Measurements from ENCODE around the gene CASKIN2.
A peak's percentile ranks its signal among the peaks of the same experiment; 100 is the strongest.

Gene CASKIN2

DNA sequence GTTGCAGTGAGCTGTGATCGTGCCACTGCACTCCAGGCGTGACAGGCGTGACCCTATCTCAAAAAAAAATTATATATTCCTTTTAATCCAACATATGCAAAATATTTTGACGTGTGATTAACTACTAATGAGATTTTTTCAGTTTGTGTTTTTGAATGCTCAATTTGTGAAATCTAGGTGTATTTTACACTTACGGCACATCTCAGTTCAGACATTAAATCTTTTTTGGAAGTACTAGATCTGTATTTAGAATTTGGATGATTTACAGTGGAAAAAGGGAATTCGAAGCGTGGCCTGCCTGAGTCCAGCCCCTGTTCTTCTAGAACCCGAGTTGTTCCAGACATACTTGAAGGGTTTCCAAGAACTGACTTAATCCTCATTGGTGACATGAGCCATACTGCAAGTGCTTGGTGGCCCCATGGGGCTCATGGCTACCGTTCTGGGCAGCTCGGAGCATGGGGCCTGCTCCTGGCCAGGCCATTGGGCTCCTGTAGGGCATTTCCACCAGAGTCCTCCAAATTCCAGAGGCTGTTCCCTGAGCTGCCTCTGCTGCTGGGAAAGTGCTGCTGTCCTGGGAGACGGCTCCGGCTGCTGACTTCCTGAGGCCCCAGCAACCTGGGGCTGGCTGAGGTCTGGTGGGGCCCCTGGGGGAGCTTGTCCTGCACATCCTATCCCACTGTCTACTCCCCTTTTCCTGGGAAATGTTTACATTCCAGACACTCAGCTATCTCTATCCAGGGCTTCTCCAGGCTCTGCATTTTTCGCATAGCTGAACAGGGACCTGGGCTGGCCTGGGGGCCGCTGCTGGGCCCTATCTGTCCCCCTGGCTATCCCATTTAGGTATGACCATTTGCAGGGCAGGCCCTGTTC is 37.3 kb upstream of the CASKIN2 start:
- no peak overlapping the region for H3K27ac Mint-ChIP-seq
- no peak for ATAC-seq

GRCh38 chr17:75551266-75551665 is 35.9 kb upstream of the CASKIN2 start:
- Mint-ChIP-seq H3K4me3 (no peak overlapping the region), H3K36me3 (no peaks in the 10 kb centered on the region), H3K4me1 (no peaks in the 10 kb centered on the region), H3K9me3 (no peaks in the 10 kb centered on the region), H3K27me3 (no peaks in the 10 kb centered on the region), H3K27ac (no peak overlapping the region)
- no peak for ATAC-seq

More for the DNA sequence above, 37.3 kb upstream of the CASKIN2 start:
- Mint-ChIP-seq H3K9me3 (no peaks in the 10 kb centered on the region), H3K4me1 (no peaks in the 10 kb centered on the region), H3K27me3 (no peaks in the 10 kb centered on the region), H3K4me3 (no peak overlapping the region), H3K36me3 (no peaks in the 10 kb centered on the region)

DNA sequence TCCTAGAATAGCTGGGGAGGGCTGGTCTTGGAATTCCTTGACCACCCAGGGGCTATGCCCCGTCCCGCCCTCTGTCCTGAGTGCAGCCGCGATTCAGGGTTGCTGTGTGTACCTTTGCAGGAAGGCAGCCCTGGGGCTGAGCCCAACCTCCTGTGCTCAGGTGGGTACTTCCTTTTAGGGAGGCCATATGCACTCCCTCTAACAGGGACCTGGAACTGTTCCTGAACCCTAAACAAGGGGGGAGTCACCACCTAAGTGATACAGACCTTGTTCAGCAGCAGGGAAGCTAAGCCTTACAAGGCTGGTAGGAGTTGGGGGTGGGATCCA is 34.8 kb upstream of the CASKIN2 start:
- Mint-ChIP-seq H3K27me3 (no peaks in the 10 kb centered on the region), H3K36me3 (no peaks in the 10 kb centered on the region), H3K9me3 (no peaks in the 10 kb centered on the region), H3K4me1 (no peaks in the 10 kb centered on the region), H3K4me3 (no peak overlapping the region), H3K27ac (no peak overlapping the region)
- no peak for ATAC-seq

GRCh38 chr17:75549246-75550138 is 34.2 kb upstream of the CASKIN2 start:
- no peaks in the 10 kb centered on the region for H3K9me3 Mint-ChIP-seq
- ATAC-seq: peak; percentile 16

GRCh38 chr17:75548813-75549212 is 33.5 kb upstream of the CASKIN2 start:
- Mint-ChIP-seq H3K27ac (no peak overlapping the region), H3K36me3 (no peaks in the 10 kb centered on the region), H3K27me3 (no peaks in the 10 kb centered on the region), H3K4me1 (no peaks in the 10 kb centered on the region), H3K4me3 (no peak overlapping the region), H3K9me3 (no peaks in the 10 kb centered on the region)
- ATAC-seq: no peak

More at GRCh38 chr17:75549246-75550138, 34.2 kb upstream of the CASKIN2 start:
- H3K36me3 Mint-ChIP-seq: no peaks in the 10 kb centered on the region
- no peak overlapping the region for H3K4me3 Mint-ChIP-seq
- H3K4me1 Mint-ChIP-seq: no peaks in the 10 kb centered on the region
- H3K27me3 Mint-ChIP-seq: no peaks in the 10 kb centered on the region
- no peak overlapping the region for H3K27ac Mint-ChIP-seq

DNA sequence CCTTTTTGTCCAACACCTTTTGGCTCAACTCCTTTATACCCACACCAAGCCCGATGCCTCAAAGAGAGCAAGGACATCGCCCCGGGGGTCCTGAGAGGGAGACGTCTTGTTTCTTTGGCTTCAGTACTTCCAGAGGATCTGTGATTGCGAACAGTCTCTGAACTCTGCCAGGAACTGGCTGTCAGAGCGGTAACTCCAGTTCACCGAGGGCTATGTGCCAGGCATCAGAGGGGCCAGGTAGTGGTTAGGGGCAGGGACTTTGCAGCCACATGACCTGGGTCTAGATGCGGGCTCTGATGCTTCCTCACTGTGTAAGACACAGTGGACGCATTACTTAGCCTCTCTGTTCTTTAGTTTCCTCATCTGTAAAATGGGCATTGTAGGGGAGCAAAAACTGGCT is 31.8 kb upstream of the CASKIN2 start:
- H3K27ac Mint-ChIP-seq: no peak overlapping the region
- no peak for ATAC-seq
- H3K4me3 Mint-ChIP-seq: no peak overlapping the region
- no peaks in the 10 kb centered on the region for H3K36me3 Mint-ChIP-seq
- no peaks in the 10 kb centered on the region for H3K27me3 Mint-ChIP-seq
- no peaks in the 10 kb centered on the region for H3K9me3 Mint-ChIP-seq
- H3K4me1 Mint-ChIP-seq: no peaks in the 10 kb centered on the region

DNA sequence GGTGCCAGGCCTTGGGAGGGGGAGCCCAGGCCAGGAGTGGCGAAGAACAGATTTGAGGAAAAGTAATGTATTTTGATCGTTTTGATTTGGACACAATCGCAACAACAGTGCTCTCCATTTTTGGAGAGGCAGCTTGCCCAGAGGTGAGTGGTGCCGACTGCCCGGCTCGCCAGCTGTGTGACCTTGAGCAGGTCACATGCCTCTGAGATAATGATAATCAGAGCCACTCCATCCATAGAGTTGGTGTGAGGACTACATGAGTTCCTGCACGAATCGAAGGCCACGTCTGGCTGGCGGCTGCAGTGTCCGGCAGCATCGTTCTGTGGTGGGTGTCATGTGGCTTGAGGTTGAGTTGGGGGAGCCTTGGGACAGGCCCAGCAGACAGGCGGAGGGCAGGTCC is 30.8 kb upstream of the CASKIN2 start:
- Mint-ChIP-seq H3K4me1 (no peaks in the 10 kb centered on the region), H3K36me3 (no peaks in the 10 kb centered on the region), H3K27ac (no peak overlapping the region), H3K4me3 (no peak overlapping the region), H3K27me3 (no peaks in the 10 kb centered on the region), H3K9me3 (no peaks in the 10 kb centered on the region)
- ATAC-seq: no peak

DNA sequence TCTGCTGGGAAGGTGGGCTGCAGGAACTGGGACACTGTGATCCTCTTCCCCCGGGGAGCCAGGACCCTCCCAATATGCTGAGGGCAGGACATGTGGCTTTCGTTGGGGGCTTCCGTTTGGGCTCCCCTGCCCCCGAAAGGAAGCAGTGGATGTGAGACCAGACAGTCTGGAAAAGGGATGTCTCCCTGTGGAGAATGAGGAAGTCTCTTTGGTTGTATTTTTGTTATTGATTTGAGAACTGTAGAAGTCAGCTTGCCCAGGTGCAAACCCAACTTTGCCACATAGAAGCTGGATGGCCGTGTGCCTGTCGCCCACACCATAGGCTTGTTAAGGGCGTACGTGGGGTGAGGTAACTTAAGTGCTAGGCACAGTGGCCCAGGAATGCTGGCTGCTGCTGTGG is 28.9 kb upstream of the CASKIN2 start:
- no peak overlapping the region for H3K4me3 Mint-ChIP-seq
- H3K27me3 Mint-ChIP-seq: no peaks in the 10 kb centered on the region
- no peaks in the 10 kb centered on the region for H3K4me1 Mint-ChIP-seq
- H3K9me3 Mint-ChIP-seq: no peaks in the 10 kb centered on the region
- no peaks in the 10 kb centered on the region for H3K36me3 Mint-ChIP-seq
- no peak for ATAC-seq
- no peak overlapping the region for H3K27ac Mint-ChIP-seq

GRCh38 chr17:75542728-75543336 is 27.5 kb upstream of the CASKIN2 start:
- Mint-ChIP-seq H3K27ac (no peak overlapping the region), H3K4me3 (no peak overlapping the region)

GRCh38 chr17:75542229-75542628 is 26.9 kb upstream of the CASKIN2 start:
- ATAC-seq: no peak
- no peak overlapping the region for H3K27ac Mint-ChIP-seq

More at GRCh38 chr17:75542728-75543336, 27.5 kb upstream of the CASKIN2 start:
- Mint-ChIP-seq H3K4me1 (no peaks in the 10 kb centered on the region), H3K9me3 (no peaks in the 10 kb centered on the region), H3K27me3 (no peaks in the 10 kb centered on the region), H3K36me3 (no peaks in the 10 kb centered on the region)
- ATAC-seq: no peak

GRCh38 chr17:75540923-75541503 is 25.7 kb upstream of the CASKIN2 start:
- ATAC-seq: no peak

More at GRCh38 chr17:75542229-75542628, 26.9 kb upstream of the CASKIN2 start:
- no peaks in the 10 kb centered on the region for H3K36me3 Mint-ChIP-seq
- H3K4me3 Mint-ChIP-seq: no peak overlapping the region
- H3K27me3 Mint-ChIP-seq: no peaks in the 10 kb centered on the region
- no peaks in the 10 kb centered on the region for H3K9me3 Mint-ChIP-seq
- H3K4me1 Mint-ChIP-seq: no peaks in the 10 kb centered on the region

DNA sequence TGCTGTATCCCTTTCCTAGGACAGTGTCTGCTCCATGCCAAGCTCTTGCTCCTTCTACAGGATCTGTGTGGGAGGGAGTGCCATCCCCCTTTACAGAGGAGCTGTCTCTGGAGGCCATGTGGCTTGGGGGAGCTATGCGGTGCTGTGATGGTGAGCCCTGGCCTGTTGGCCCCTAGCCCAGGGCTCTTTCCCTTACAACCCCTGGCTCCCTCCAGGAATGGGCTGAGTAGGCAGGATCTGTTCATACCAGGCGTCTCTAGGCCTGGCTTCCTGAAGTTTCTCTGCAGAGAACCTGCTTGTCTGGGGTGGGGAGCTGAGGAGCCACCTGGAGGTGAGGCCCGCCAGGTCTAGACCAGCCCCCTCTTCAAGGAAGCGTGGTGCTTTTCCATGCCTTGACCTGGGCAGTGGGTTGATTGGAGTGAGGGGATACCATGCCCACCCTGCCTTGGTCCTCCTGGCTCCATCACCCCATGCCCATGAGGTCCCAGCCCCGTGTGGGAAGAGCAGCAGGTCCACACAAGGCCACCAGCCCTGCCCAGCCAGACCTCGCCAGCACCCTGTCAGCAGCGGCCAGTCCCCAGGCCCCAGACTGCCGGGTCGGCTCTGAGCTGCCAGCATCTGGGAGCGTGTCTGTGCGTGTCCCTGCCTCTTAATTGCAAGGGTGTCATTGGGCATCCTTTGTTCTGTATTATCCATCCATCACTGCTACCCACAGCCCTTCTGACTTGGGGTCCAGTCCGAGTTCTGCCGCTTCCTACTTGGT is 24.8 kb upstream of the CASKIN2 start:
- Mint-ChIP-seq H3K4me1 (peaks cover 8% of the 10 kb centered on the region), H3K27me3 (no peaks in the 10 kb centered on the region), H3K36me3 (no peaks in the 10 kb centered on the region), H3K4me3 (no peak overlapping the region), H3K9me3 (no peaks in the 10 kb centered on the region), H3K27ac (no peak overlapping the region)
- ATAC-seq: no peak

More at GRCh38 chr17:75540923-75541503, 25.7 kb upstream of the CASKIN2 start:
- no peak overlapping the region for H3K4me3 Mint-ChIP-seq
- no peaks in the 10 kb centered on the region for H3K4me1 Mint-ChIP-seq
- H3K36me3 Mint-ChIP-seq: no peaks in the 10 kb centered on the region
- no peak overlapping the region for H3K27ac Mint-ChIP-seq
- no peaks in the 10 kb centered on the region for H3K9me3 Mint-ChIP-seq
- H3K27me3 Mint-ChIP-seq: no peaks in the 10 kb centered on the region

GRCh38 chr17:75536366-75536765 is 21.0 kb upstream of the CASKIN2 start:
- Mint-ChIP-seq H3K27ac (no peak overlapping the region), H3K4me1 (peaks cover 15% of the 10 kb centered on the region), H3K27me3 (no peaks in the 10 kb centered on the region), H3K4me3 (no peak overlapping the region), H3K36me3 (no peaks in the 10 kb centered on the region), H3K9me3 (no peaks in the 10 kb centered on the region)
- no peak for ATAC-seq

GRCh38 chr17:75535871-75536270 is 20.5 kb upstream of the CASKIN2 start:
- Mint-ChIP-seq H3K27me3 (no peaks in the 10 kb centered on the region), H3K36me3 (no peaks in the 10 kb centered on the region), H3K4me1 (peaks cover 15% of the 10 kb centered on the region), H3K9me3 (no peaks in the 10 kb centered on the region), H3K4me3 (no peak overlapping the region), H3K27ac (peak overlapping the region; percentile 75)
- ATAC-seq: no peak

All from stimulated activated memory B cell treated with anti-CD40 and anti-IgM and Interleukin-4, amounts not matched to agents 10 μg/mL and 1 μg/mL and 100 μg/mL, for 72 hours (primary cell).